WERI-Rb-1 (cell line): Measurements from ENCODE around the gene PGBD1.
A peak's percentile ranks its signal among the peaks of the same experiment; 100 is the strongest.

Source experiments
- DNase-seq: peaks from one replicate; pipeline ENCODE4 v3.0.0-alpha.2; 2020
- H3K27ac ChIP-seq: fragments of 250-450 bp; sonication (Bioruptor Pico); 2 replicates; pipeline ENCODE4 v1.5.1; 2020; ENCODE audit warnings: mild to moderate bottlenecking, moderate library complexity
- H3K27me3 ChIP-seq: fragments of 250-450 bp; sonication (Bioruptor Pico); 2 replicates; pipeline ENCODE4 v1.5.1; 2021; ENCODE audit warnings: mild to moderate bottlenecking, low read depth, moderate library complexity; ENCODE audit not compliant: insufficient read depth, severe bottlenecking
- H3K36me3 ChIP-seq: fragments of 250-450 bp; sonication (Bioruptor Pico); 2 replicates; pipeline ENCODE4 v1.5.1; 2020; ENCODE audit warnings: mild to moderate bottlenecking, moderate library complexity
- H3K4me3 ChIP-seq: 2 replicates; pipeline ENCODE4 v1.5.1; 2011; ENCODE audit warnings: low read depth, mild to moderate bottlenecking, control low read depth, low read length
- H3K9me3 ChIP-seq: fragments of 250-450 bp; sonication (Bioruptor Pico); 2 replicates; pipeline ENCODE4 v1.5.1; 2021; ENCODE audit warnings: mild to moderate bottlenecking, moderate library complexity; ENCODE audit not compliant: severe bottlenecking
- CTCF ChIP-seq: IDR thresholded peaks from 2 replicates; pipeline ENCODE4 v1.5.1; 2011; ENCODE audit warnings: low read depth, mild to moderate bottlenecking, control low read depth, inconsistent platforms, low read length

Gene PGBD1

GRCh38 chr6:28343898-28344677, 62.7 kb downstream of the PGBD1 start:
- DNase-seq = no peak
- H3K4me3 ChIP-seq = no peak overlapping the region
- TF ChIP-seq CTCF = no peak
- H3K27me3 ChIP-seq = no peaks in the 10 kb centered on the region
- H3K36me3 ChIP-seq = no peaks in the 10 kb centered on the region
- H3K27ac ChIP-seq = no peak overlapping the region
- H3K9me3 ChIP-seq = no peaks in the 10 kb centered on the region

- Histone ChIP-seq H3K27me3 (no peaks in the 10 kb centered on the region), H3K4me3 (no peak overlapping the region), H3K9me3 (no peaks in the 10 kb centered on the region), H3K36me3 (no peaks in the 10 kb centered on the region), H3K27ac (no peak overlapping the region)
- no peak for TF ChIP-seq CTCF
- no peak for DNase-seq
These were observed 63.8 kb downstream of the PGBD1 start for GRCh38 chr6:28345201-28345600.

DNA sequence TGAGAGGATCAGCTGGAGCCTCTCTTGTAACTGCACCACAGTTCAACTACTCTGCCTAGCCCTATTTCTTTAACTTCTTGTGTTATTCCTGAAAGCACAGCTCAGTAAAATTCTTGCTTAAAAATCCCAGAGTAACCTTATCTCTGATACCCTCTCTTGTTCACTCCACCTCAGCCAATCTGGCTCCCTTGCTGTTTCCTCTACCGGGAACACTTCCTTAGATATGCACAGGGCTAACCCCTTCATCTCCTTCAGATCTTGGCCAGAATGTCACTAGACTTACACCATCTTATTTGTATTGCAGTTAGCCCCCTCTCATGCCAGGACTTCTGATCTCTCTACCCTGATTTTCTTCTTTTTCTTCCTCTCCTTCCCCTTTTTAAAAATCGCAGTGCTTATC, 65.7 kb downstream of the PGBD1 start:
- no peaks in the 10 kb centered on the region for H3K36me3 ChIP-seq
- H3K4me3 ChIP-seq = no peak overlapping the region
- H3K27me3 ChIP-seq = no peaks in the 10 kb centered on the region
- H3K27ac ChIP-seq = no peak overlapping the region
- no peak for DNase-seq
- H3K9me3 ChIP-seq = no peaks in the 10 kb centered on the region
- no peak for TF ChIP-seq CTCF

GRCh38 chr6:28349344-28349891, 68.0 kb downstream of the PGBD1 start:
- no peaks in the 10 kb centered on the region for H3K36me3 ChIP-seq
- no peaks in the 10 kb centered on the region for H3K27me3 ChIP-seq
- H3K27ac ChIP-seq = peak overlapping the region; percentile 75
- no peak for TF ChIP-seq CTCF
- DNase-seq = no peak
- H3K4me3 ChIP-seq = peak overlapping the region; percentile 99
- no peaks in the 10 kb centered on the region for H3K9me3 ChIP-seq

- Histone ChIP-seq H3K36me3 (no peaks in the 10 kb centered on the region), H3K4me3 (peak within 1 kb of the TSS; percentile 99), H3K9me3 (no peaks in the 10 kb centered on the region), H3K27ac (peak within 1 kb of the TSS; percentile 75), H3K27me3 (no peaks in the 10 kb centered on the region)
- TF ChIP-seq CTCF = no peak
- peak; percentile 95 for DNase-seq
These were observed 68.7 kb downstream of the PGBD1 start, which contains the start of gene ZKSCAN3 for GRCh38 chr6:28349892-28350737. ZKSCAN3 (plus strand) TSS chr6:28349947; CDS start chr6:28359587, 9,640 bp downstream.
